ENCODE data around the gene TMEM178A. TPM values are rescaled to one million over a fixed set of nuclear protein-coding genes. Genes with fewer than 3 reads are reported as not detected.
"Not testable (repeated sequence)": the region's sequence is repeated elsewhere in the genome, so short reads cannot be mapped to it uniquely, and the experiment has no call there.

The TMEM178A gene
- total RNA-seq, 2 experiments from 2014 or later, result 0.25 to 0.38 TPM

- TF ChIP-seq CTCF (conservative IDR thresholded peaks at IDR 0.05; ENCODE audit: low read length), result no peak
- no peak for TF ChIP-seq EZH2phosphoT487 (IDR thresholded peaks at IDR 0.05; ENCODE audit: borderline replicate concordance, low read depth, low read length)
- Histone ChIP-seq H3K4me2 (ENCODE audit: low read length) (no peak overlapping the region), H4K20me1 (ENCODE audit: insufficient read depth, low read length) (no peaks in the 10 kb centered on the region), H2AFZ (ENCODE audit: low read length) (no peak overlapping the region), H3K9me2 (ENCODE audit: insufficient read depth, low read length) (no peaks in the 10 kb centered on the region), H3K36me3 (ENCODE audit: insufficient read depth, low read length) (no peaks in the 10 kb centered on the region), H3K4me3 (ENCODE audit: low read depth, low read length, poor library complexity, severe bottlenecking) (no peak overlapping the region), H3K9me3 (ENCODE audit: low read length) (no peaks in the 10 kb centered on the region), H3K4me1 (ENCODE audit: insufficient read depth, low read length, poor library complexity, severe bottlenecking) (no peaks in the 10 kb centered on the region), H3K79me2 (ENCODE audit: insufficient read depth, low read depth, low read length) (no peaks in the 10 kb centered on the region), H3K27ac (ENCODE audit: low read depth, low read length, poor library complexity, severe bottlenecking) (no peak overlapping the region)
- BruUV-seq (replicated peaks), result no TSS peak
- no peak for DNase-seq (ENCODE audit: low spot score)
- CTCF ChIA-PET (ENCODE audit: unreplicated experiment), result no interaction called here
- intact Hi-C loops (cut with micrococcal nuclease; ENCODE audit: unreplicated experiment), result no loop called here
- POLR2A ChIA-PET, result no interaction called here
These were observed 41.8 kb upstream of the TMEM178A start for GRCh38 chr2:39623917-39624316.

- Histone ChIP-seq H3K4me2 (ENCODE audit: low read length) (no peak overlapping the region), H3K36me3 (ENCODE audit: insufficient read depth, low read length) (no peaks in the 10 kb centered on the region), H4K20me1 (ENCODE audit: insufficient read depth, low read length) (no peaks in the 10 kb centered on the region), H3K79me2 (ENCODE audit: insufficient read depth, low read depth, low read length) (no peaks in the 10 kb centered on the region), H3K27ac (ENCODE audit: low read depth, low read length, poor library complexity, severe bottlenecking) (no peak overlapping the region), H3K4me1 (ENCODE audit: insufficient read depth, low read length, poor library complexity, severe bottlenecking) (no peaks in the 10 kb centered on the region), H3K9me2 (ENCODE audit: insufficient read depth, low read length) (no peaks in the 10 kb centered on the region), H2AFZ (ENCODE audit: low read length) (no peak overlapping the region; the same call in 1 of the 2 replicates), H3K9me3 (ENCODE audit: low read length) (no peaks in the 10 kb centered on the region), H3K4me3 (ENCODE audit: low read depth, low read length, poor library complexity, severe bottlenecking) (no peak overlapping the region)
- intact Hi-C loops (cut with micrococcal nuclease; ENCODE audit: unreplicated experiment), result no loop called here
- no TSS peak for BruUV-seq (replicated peaks)
- ChIA-PET POLR2A (no interaction called here), CTCF (ENCODE audit: unreplicated experiment) (no interaction called here)
- no peak for TF ChIP-seq CTCF (conservative IDR thresholded peaks at IDR 0.05; ENCODE audit: low read length)
- TF ChIP-seq EZH2phosphoT487 (IDR thresholded peaks at IDR 0.05; ENCODE audit: borderline replicate concordance, low read depth, low read length), result no peak
- DNase-seq (ENCODE audit: low spot score), result no peak
These were observed 40.4 kb upstream of the TMEM178A start for GRCh38 chr2:39625193-39625926.

- ChIA-PET CTCF (ENCODE audit: unreplicated experiment) (no interaction called here), POLR2A (no interaction called here)
- no TSS peak for BruUV-seq (replicated peaks)
- Histone ChIP-seq H3K4me2 (ENCODE audit: low read length) (no peak overlapping the region), H3K27ac (ENCODE audit: low read depth, low read length, poor library complexity, severe bottlenecking) (no peak overlapping the region), H2AFZ (ENCODE audit: low read length) (no peak overlapping the region), H3K36me3 (ENCODE audit: insufficient read depth, low read length) (no peaks in the 10 kb centered on the region), H3K79me2 (ENCODE audit: insufficient read depth, low read depth, low read length) (no peaks in the 10 kb centered on the region), H3K4me3 (ENCODE audit: low read depth, low read length, poor library complexity, severe bottlenecking) (no peak overlapping the region), H3K9me3 (ENCODE audit: low read length) (no peaks in the 10 kb centered on the region), H4K20me1 (ENCODE audit: insufficient read depth, low read length) (no peaks in the 10 kb centered on the region), H3K9me2 (ENCODE audit: insufficient read depth, low read length) (no peaks in the 10 kb centered on the region), H3K4me1 (ENCODE audit: insufficient read depth, low read length, poor library complexity, severe bottlenecking) (no peaks in the 10 kb centered on the region)
- no peak for DNase-seq (ENCODE audit: low spot score)
- no peak for TF ChIP-seq EZH2phosphoT487 (IDR thresholded peaks at IDR 0.05; ENCODE audit: borderline replicate concordance, low read depth, low read length)
- TF ChIP-seq CTCF (conservative IDR thresholded peaks at IDR 0.05; ENCODE audit: low read length), result no peak
- intact Hi-C loops (cut with micrococcal nuclease; ENCODE audit: unreplicated experiment), result no loop called here
These were observed 39.8 kb upstream of the TMEM178A start for GRCh38 chr2:39625927-39626270.

- POLR2A ChIA-PET, result interaction anchor here (0.6 to 0.7 kb wide), 2 partner anchors 39 to 97 kb away, joined by 5 to 6 read pairs; no protein-coding TSS in a partner anchor
- CTCF ChIA-PET (ENCODE audit: unreplicated experiment), result not testable (repeated sequence)
These were observed 37.4 kb upstream of the TMEM178A start for GRCh38 chr2:39628346-39628745.

More at GRCh38 chr2:39628346-39628745, 37.4 kb upstream of the TMEM178A start:
- H4K20me1 ChIP-seq (ENCODE audit: insufficient read depth, low read length); H3K9me3 ChIP-seq (ENCODE audit: low read length); H3K4me1 ChIP-seq (ENCODE audit: insufficient read depth, low read length, poor library complexity, severe bottlenecking); H2AFZ ChIP-seq (ENCODE audit: low read length); intact Hi-C loops (cut with micrococcal nuclease; ENCODE audit: unreplicated experiment); H3K4me3 ChIP-seq (ENCODE audit: low read depth, low read length, poor library complexity, severe bottlenecking); H3K27ac ChIP-seq (ENCODE audit: low read depth, low read length, poor library complexity, severe bottlenecking); BruUV-seq (replicated peaks); DNase-seq (ENCODE audit: low spot score); H3K79me2 ChIP-seq (ENCODE audit: insufficient read depth, low read depth, low read length); H3K9me2 ChIP-seq (ENCODE audit: insufficient read depth, low read length); H3K36me3 ChIP-seq (ENCODE audit: insufficient read depth, low read length); H3K4me2 ChIP-seq (ENCODE audit: low read length): not testable (repeated sequence)
